H1 (cell line): ENCODE data around the gene ZNF385D. TPM values are rescaled to one million over a fixed set of nuclear protein-coding genes. Genes with fewer than 3 reads are reported as not detected.

ENCODE experiments used
- CTCF ChIA-PET: fragments of 300-600 bp; sonication (Branson Sonifier 250); formaldehyde crosslinking; loops from one replicate; lab custom pipeline; 2021; ENCODE audit not compliant: partially characterized antibody; lab: Charles Lee
- POLR2A ChIA-PET: fragments of 300-600 bp; sonication (Branson Sonifier 250); formaldehyde crosslinking; loops from one replicate; lab custom pipeline; 2021; ENCODE audit warnings: inconsistent platforms; ENCODE audit not compliant: partially characterized antibody; lab: Charles Lee
- DNase-seq, 2 experiments: peaks; one replicate each; pipeline versions ENCODE4 v3.0.0 to v3.0.0-alpha.2; 2010 to 2022; ENCODE audit warnings: low spot score in 2 of 2, low read depth in 1 of 2, mixed read lengths in 1 of 2
- FAIRE-seq: peaks from 2 replicates; lab custom pipeline; 2011; peaks lifted over from hg19 to GRCh38; lab: Jason Lieb, UNC
- H2AFZ ChIP-seq: 2 replicates; pipeline ENCODE4 v1.8.1; 2012; ENCODE audit warnings: low read length, inconsistent platforms
- H2AK5ac ChIP-seq: 2 replicates; pipeline ENCODE4 v1.6.1; 2013; ENCODE audit warnings: low read depth, low read length
- H2BK120ac ChIP-seq: replicated peaks from 2 replicates; pipeline ENCODE3; 2013; ENCODE audit warnings: low read depth, low read length, inconsistent platforms
- H2BK12ac ChIP-seq: 2 replicates; pipeline ENCODE4 v1.6.1; 2013; ENCODE audit warnings: low read depth, low read length
- H2BK15ac ChIP-seq: 2 replicates; pipeline ENCODE4 v1.6.1; 2013; ENCODE audit warnings: low read length
- H2BK20ac ChIP-seq: 2 replicates; pipeline ENCODE4 v1.6.1; 2013; ENCODE audit warnings: low read length
- H2BK5ac ChIP-seq: 2 replicates; pipeline ENCODE4 v1.6.1; 2013; ENCODE audit warnings: low read depth, low read length
- H3K14ac ChIP-seq: 2 replicates; pipeline ENCODE4 v1.6.1; 2013; ENCODE audit warnings: inconsistent platforms; ENCODE audit not compliant: insufficient read length
- H3K18ac ChIP-seq: 2 replicates; pipeline ENCODE4 v1.6.1; 2013; ENCODE audit warnings: low read length; ENCODE audit errors: extremely low read depth
- H3K23ac ChIP-seq: 2 replicates; pipeline ENCODE4 v1.6.1; 2013; ENCODE audit warnings: inconsistent platforms; ENCODE audit not compliant: insufficient read length
- H3K23me2 ChIP-seq: 2 replicates; pipeline ENCODE4 v1.6.1; 2013; ENCODE audit warnings: low read depth, low read length
- H3K27ac ChIP-seq: 2 replicates; pipeline ENCODE4 v1.6.1; 2011; ENCODE audit warnings: low read depth, low read length, inconsistent platforms
- H3K27me3 ChIP-seq, 4 experiments: replicated peaks in 1 of 4; 1 replicate in 1 of 4; 2 replicates in 3 of 4; pipeline versions ENCODE4 v1.6.1 to v1.8.1; 2011 to 2013; ENCODE audit warnings: low read length in 3 of 4, mild to moderate bottlenecking in 3 of 4, inconsistent platforms in 2 of 4, mixed read lengths in 2 of 4, moderate library complexity in 1 of 4; ENCODE audit not compliant: control insufficient read depth in 3 of 4, insufficient read depth in 3 of 4; ENCODE audit errors: extremely low read depth in 1 of 4
- H3K36me3 ChIP-seq, 4 experiments: 2 replicates each; pipeline versions ENCODE4 v1.6.1 to v1.8.1; 2011 to 2013; ENCODE audit warnings: mild to moderate bottlenecking in 4 of 4, low read length in 3 of 4, moderate library complexity in 2 of 4, control low read depth in 1 of 4, inconsistent platforms in 1 of 4; ENCODE audit not compliant: insufficient read depth in 4 of 4, control insufficient read depth in 2 of 4
- H3K4ac ChIP-seq: replicated peaks from 2 replicates; pipeline ENCODE3; 2013; ENCODE audit warnings: low read length, low read depth, mixed read lengths, inconsistent platforms; ENCODE audit not compliant: insufficient read length
- H3K4me1 ChIP-seq, 4 experiments: replicated peaks in 1 of 4; 1 replicate in 1 of 4; 2 replicates in 3 of 4; pipeline versions ENCODE4 v1.6.1 to v1.8.1; 2011 to 2013; ENCODE audit warnings: low read length in 3 of 4, inconsistent platforms in 2 of 4, mixed read lengths in 1 of 4; ENCODE audit not compliant: insufficient read depth in 4 of 4, control insufficient read depth in 3 of 4
- H3K4me2 ChIP-seq, 2 experiments: 2 replicates each; pipeline versions ENCODE4 v1.6.1 to v1.8.1; 2011 to 2013; ENCODE audit warnings: low read depth in 2 of 2, low read length in 2 of 2, control low read depth in 1 of 2, inconsistent platforms in 1 of 2, mild to moderate bottlenecking in 1 of 2; ENCODE audit not compliant: insufficient read depth in 1 of 2
- H3K4me3 ChIP-seq, 4 experiments: fragments of 200-600, 300-600 bp in 1 of 4; sonication (generic), shearing (Covaris generic), sonication (Bioruptor Twin) in 1 of 4; 2 replicates each; pipeline versions ENCODE4 v1.5.1 to v1.8.1; 2011 to 2016; ENCODE audit warnings: low read length in 4 of 4, low read depth in 3 of 4, control low read depth in 2 of 4, inconsistent platforms in 2 of 4, mild to moderate bottlenecking in 2 of 4, mixed read lengths in 1 of 4, moderate library complexity in 1 of 4; ENCODE audit not compliant: insufficient read depth in 2 of 4; ENCODE audit errors: extremely low read depth in 1 of 4
- H3K56ac ChIP-seq: replicated peaks from 2 replicates; pipeline ENCODE3; 2013; ENCODE audit warnings: low read depth, mild to moderate bottlenecking, mixed read lengths, low read length, inconsistent platforms; ENCODE audit not compliant: insufficient read length
- H3K79me1 ChIP-seq: 2 replicates; pipeline ENCODE4 v1.6.1; 2013; ENCODE audit warnings: low read depth, low read length, control low read depth
- H3K79me2 ChIP-seq, 2 experiments: 2 replicates each; pipeline versions ENCODE4 v1.6.1 to v1.8.1; 2012 to 2013; ENCODE audit warnings: low read length in 2 of 2, mild to moderate bottlenecking in 2 of 2, inconsistent platforms in 1 of 2; ENCODE audit not compliant: insufficient read depth in 2 of 2, control insufficient read depth in 1 of 2
- H3K9ac ChIP-seq, 4 experiments: replicated peaks in 1 of 4; 1 replicate in 1 of 4; 2 replicates in 3 of 4; pipeline versions ENCODE4 v1.6.1 to v1.8.1; 2011 to 2013; ENCODE audit warnings: low read depth in 3 of 4, low read length in 3 of 4, control low read depth in 2 of 4, mild to moderate bottlenecking in 2 of 4, moderate library complexity in 2 of 4, inconsistent platforms in 1 of 4; ENCODE audit errors: extremely low read depth in 1 of 4
- H3K9me3 ChIP-seq, 2 experiments: 2 replicates each; pipeline versions ENCODE4 v1.6.1 to v1.8.1; 2012 to 2013; ENCODE audit warnings: mild to moderate bottlenecking in 2 of 2, moderate library complexity in 2 of 2, control low read depth in 1 of 2, inconsistent platforms in 1 of 2, low read depth in 1 of 2, low read length in 1 of 2, mixed read lengths in 1 of 2; ENCODE audit not compliant: insufficient read depth in 2 of 2
- H4K20me1 ChIP-seq, 2 experiments: replicated peaks in 1 of 2; 2 replicates each; pipeline versions ENCODE3 to v1.8.1; 2011 to 2013; ENCODE audit warnings: inconsistent platforms in 2 of 2, low read length in 2 of 2, mild to moderate bottlenecking in 1 of 2; ENCODE audit not compliant: insufficient read depth in 2 of 2, control insufficient read depth in 1 of 2
- H4K5ac ChIP-seq: 2 replicates; pipeline ENCODE4 v1.6.1; 2013; ENCODE audit warnings: low read length, low read depth, mixed read lengths, inconsistent platforms; ENCODE audit not compliant: insufficient read length
- H4K8ac ChIP-seq: 2 replicates; pipeline ENCODE4 v1.8.0; 2013; ENCODE audit warnings: mild to moderate bottlenecking, moderate library complexity, low read length, inconsistent platforms; ENCODE audit not compliant: insufficient read depth; ENCODE audit errors: extremely low read depth
- H4K91ac ChIP-seq: replicated peaks from 2 replicates; pipeline ENCODE3; 2013; ENCODE audit warnings: low read length, mixed read lengths, inconsistent platforms; ENCODE audit not compliant: insufficient read length
- ATF3 ChIP-seq: IDR thresholded peaks from 2 replicates; pipeline ENCODE4 v1.6.1; 2011; ENCODE audit warnings: low read depth, mild to moderate bottlenecking, low read length; ENCODE audit not compliant: insufficient read depth
- KDM4A ChIP-seq: IDR thresholded peaks from one replicate; pipeline ENCODE4 v1.7.1; 2012; ENCODE audit warnings: low read depth, mild to moderate bottlenecking, moderate library complexity, low read length, inconsistent platforms; ENCODE audit not compliant: severe bottlenecking
- WGBS, 2 experiments: shearing (Covaris generic) in 1 of 2; methylation state at CpG; one replicate each; pipeline versions ENCODE4 v1.1.6 to v1.1.7; 2013 to 2015; ENCODE audit warnings: low lambda C conversion rate in 2 of 2, mixed read lengths in 2 of 2, inconsistent platforms in 1 of 2, low coverage in 1 of 2, missing lambda C conversion rate in 1 of 2; ENCODE audit not compliant: insufficient replicate concordance in 2 of 2, insufficient coverage in 1 of 2, insufficient read length in 1 of 2; ENCODE audit errors: extremely low coverage in 1 of 2, missing lambda C conversion rate in 1 of 2; 5-methylcytosine and 5-hydroxymethylcytosine counted together
- polyA plus RNA-seq, 7 experiments: library from polyadenylated mRNA; depleted of rRNA in 3 of 7; stranded (reverse) in 5 of 7; unstranded in 2 of 7; fragments of >200 nt in 5 of 7; fragments of 200-250 nt in 2 of 7; gene quantifications; 1 replicate in 5 of 7; 2 replicates in 1 of 7; 4 replicates in 1 of 7; pipeline versions ENCODE4 v1.2.1 to v1.2.3, GENCODE V29; 2011 to 2013; ENCODE audit warnings: missing spikeins in 2 of 7, mixed read lengths in 2 of 7
- total RNA-seq: library from RNA; stranded (reverse); fragmentation: NEBNext Ultra II Directional; extraction: Animal tissue kit (Norgen Biotek cat#: 25700); gene quantifications from 2 replicates; pipeline ENCODE4 v1.2.1, GENCODE V29; 2021

ZNF385D gene
- total and polyA plus RNA-seq, 2 of the 8 experiments (the other 6 are each of a cell fraction or from before 2014, with no cell fraction given): 5.9 to 10.8 TPM

DNA sequence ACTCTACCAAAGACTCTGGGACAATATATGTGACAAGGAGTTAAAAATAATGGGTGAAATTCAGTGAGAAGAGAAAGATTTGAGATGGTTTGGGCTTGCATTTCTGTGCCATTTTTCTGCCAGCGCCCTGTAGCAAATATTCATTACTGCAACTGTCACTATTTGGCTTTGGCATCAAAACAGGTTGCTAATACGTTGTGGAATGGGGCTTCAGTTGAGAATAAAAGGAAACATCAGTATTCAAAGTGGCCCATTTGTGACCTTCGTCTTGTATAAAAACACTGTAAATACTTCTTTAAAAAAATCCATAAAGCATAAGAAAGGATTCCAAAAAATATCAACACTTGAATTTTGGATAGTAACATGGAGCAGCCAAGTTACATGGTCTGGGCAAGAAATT, 309.2 kb downstream of the ZNF385D start:
- Histone ChIP-seq H3K27me3 (no peaks in the 10 kb centered on the region), H4K20me1 (no peaks in the 10 kb centered on the region), H3K27ac (no peak overlapping the region), H2BK12ac (no peak overlapping the region), H3K4me1 (peaks cover 0 to 3% (median under 1%) of the 10 kb centered on the region in 4 experiments; a peak in 1 of 7 replicates), H2BK20ac (no peak overlapping the region), H3K4ac (no peak overlapping the region), H2BK5ac (no peak overlapping the region), H4K8ac (no peak overlapping the region), H3K56ac (no peak overlapping the region), H3K23ac (no peak overlapping the region), H3K4me3 (no peak overlapping the region), H3K79me1 (no peaks in the 10 kb centered on the region), H3K79me2 (no peaks in the 10 kb centered on the region), H4K5ac (no peak overlapping the region), H3K23me2 (no peaks in the 10 kb centered on the region; the same call in 1 of the 2 replicates), H3K18ac (no peak overlapping the region), H3K9ac (no peak overlapping the region), H3K4me2 (no peak overlapping the region), H2AK5ac (no peak overlapping the region), H3K14ac (no peak overlapping the region), H3K9me3 (no peaks in the 10 kb centered on the region), H3K36me3 (no peaks in the 10 kb centered on the region), H2BK120ac (no peak overlapping the region), H2AFZ (no peak overlapping the region), H4K91ac (no peak overlapping the region), H2BK15ac (no peak overlapping the region)
- DNase-seq (no peak), FAIRE-seq (no peak)
- 77% methylated on average over 3 of the region's 3 CpGs; no CpG with 5 or more reads in 1 of the 2 experiments for WGBS, 2 experiments
- ChIA-PET CTCF (no interaction called here), POLR2A (no interaction called here)
- no peak for TF ChIP-seq ATF3
- TF ChIP-seq KDM4A: no peak
